Measurements from ENCODE around the gene KCNJ3.
"Not testable (repeated sequence)": the region's sequence is repeated elsewhere in the genome, so short reads cannot be mapped to it uniquely, and the experiment has no call there.

Gene KCNJ3

DNA sequence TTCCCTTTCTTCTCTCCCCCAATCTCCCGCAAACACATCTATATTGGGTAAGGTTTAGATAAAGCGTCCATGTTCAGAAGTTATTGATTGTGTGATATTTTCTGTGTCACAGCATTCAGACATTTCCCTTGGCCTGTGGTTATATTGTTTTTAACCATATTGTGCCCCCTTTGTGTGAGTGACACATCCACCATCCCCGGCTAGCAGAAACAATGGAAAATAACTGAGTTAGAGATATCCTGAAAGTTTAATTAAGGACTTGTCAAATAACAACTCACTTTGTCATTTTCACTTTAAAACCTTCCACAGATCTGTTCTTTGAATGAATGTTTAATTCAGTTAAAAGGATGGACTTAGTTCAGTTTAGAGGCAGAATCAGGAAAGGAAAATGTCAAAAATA lies 151.0 kb downstream of the KCNJ3 start:
- no peak for DNase-seq

- DNase-seq = no peak
These were observed 152.0 kb downstream of the KCNJ3 start for GRCh38 chr2:154850532-154850931.

- no peak for DNase-seq
These were observed 156.6 kb downstream of the KCNJ3 start for GRCh38 chr2:154855138-154855537.

GRCh38 chr2:154867151-154867550 lies 168.7 kb downstream of the KCNJ3 start:
- DNase-seq = not testable (repeated sequence)

DNA sequence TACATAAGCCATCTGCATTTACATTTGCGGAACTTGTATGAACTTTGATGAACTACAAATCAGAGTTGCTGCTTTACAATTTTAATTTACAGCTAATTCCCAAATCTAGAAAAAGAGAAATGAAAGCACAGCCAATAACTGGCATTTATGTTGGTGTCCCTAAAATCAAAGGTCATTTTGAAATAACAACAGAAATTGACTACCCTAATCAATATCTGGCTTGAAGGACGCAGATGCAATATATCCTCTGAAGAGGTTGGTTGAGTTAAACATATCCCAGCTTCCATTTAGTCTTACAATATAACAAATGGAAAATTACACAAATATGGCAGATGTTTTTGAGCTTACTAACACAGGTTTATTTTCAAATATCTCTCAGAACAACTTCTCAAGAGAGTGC lies 177.5 kb downstream of the KCNJ3 start:
- DNase-seq = no peak

GRCh38 chr2:154882725-154883124 lies 184.2 kb downstream of the KCNJ3 start:
- DNase-seq = no peak

DNA sequence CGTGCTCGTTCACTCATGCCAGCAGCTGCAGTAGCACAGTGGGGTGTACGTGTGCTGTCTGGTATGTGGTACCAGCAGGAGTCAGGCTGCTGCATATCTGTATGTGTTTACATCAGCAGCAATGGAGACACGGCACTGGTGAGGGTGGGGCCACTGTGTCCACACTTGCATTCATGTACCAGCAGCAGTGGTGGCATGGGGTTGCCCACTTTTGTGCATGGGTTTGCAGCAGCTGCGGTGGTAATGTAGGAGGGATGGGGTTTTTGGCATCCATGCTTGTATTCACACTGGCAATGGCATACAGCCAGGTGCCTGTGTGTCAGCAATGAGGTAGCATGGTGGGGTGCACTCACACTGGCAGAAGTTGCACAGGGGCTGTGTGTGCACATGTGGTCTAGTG lies 187.8 kb downstream of the KCNJ3 start:
- DNase-seq = no peak

DNA sequence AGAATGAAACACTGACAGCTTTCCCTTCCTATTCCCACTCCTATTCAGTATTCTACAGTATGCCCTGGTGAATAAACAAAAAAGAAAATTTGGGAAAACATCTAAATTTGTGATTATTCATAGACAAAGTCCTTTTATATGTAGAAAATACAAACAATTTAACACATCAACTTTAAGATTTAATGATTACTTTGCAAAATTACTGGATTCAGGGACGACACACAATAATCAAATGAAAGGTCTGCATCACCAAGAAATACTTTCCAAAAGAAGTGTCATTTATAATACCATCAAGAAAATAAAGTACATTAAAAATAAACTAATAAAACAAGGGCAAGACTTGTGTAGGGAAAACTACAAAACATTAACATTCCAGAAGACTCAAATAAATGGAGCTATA lies 199.8 kb downstream of the KCNJ3 start:
- no peak for DNase-seq

DNA sequence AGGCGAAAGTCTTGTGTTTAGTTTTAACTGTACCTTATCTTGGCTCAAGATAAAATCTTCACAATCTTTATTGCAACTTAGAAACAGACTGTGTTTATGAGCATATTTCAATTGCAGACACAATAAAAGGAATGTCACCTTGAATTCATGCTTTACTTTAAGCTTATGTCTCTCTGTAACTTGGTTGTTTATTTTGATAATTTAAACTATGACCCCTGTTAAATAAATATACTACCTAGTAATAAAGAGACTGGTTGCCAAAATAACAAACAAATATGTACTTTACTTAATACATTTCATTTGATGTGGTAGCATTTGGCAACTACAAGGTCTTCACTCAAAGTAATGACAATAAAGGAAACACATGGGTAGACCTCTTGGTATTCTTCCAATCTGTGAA lies 202.6 kb downstream of the KCNJ3 start:
- DNase-seq = no peak

Data from SIG-M5 (cell line).